ENCODE data around the gene AK2.
"Not testable (repeated sequence)": the region's sequence is repeated elsewhere in the genome, so short reads cannot be mapped to it uniquely, and the experiment has no call there.

Gene AK2

DNA sequence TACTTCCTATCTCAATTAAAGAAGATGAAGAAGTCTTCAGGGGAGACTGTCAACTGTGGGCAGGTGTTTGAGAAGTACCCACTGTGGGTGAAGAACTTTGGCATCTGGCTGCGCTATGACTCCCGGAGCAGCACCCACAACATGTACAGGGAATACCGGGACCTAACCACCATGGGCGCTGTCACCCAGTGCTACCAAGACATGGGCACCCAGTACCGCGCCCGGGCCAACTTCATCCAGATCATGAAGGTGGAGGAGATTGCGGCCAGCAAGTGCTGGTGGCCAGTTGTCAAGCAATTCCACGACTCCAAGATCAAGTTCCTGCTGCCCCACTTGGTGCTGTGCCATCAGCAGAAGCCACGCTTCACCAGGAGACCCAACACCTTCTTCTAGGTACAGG, 56.6 kb downstream of the AK2 start:
- in situ Hi-C loops (cut with MboI; ENCODE audit: low sequenced_read_pairs): no loop called here

DNA sequence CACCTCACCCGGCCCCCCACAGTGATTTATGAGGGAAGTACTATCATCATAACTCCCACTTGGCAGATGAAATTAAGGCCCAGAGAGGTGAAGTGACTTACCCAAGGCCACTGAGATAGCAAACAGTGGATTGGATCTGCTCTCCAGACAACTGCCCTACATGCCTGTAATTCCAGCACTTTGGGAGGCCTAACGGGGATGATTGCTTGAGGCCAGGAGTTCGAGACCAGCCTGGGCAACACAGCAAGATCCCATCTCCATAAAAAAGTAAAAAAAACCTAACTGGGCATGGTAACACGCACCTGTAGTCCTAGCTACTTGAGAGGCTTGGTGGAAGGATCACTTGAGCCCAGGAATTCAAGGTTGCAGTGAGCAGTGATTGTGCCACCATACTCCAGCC, 57.8 kb downstream of the AK2 start:
- in situ Hi-C loops (cut with MboI; ENCODE audit: low sequenced_read_pairs): no loop called here

DNA sequence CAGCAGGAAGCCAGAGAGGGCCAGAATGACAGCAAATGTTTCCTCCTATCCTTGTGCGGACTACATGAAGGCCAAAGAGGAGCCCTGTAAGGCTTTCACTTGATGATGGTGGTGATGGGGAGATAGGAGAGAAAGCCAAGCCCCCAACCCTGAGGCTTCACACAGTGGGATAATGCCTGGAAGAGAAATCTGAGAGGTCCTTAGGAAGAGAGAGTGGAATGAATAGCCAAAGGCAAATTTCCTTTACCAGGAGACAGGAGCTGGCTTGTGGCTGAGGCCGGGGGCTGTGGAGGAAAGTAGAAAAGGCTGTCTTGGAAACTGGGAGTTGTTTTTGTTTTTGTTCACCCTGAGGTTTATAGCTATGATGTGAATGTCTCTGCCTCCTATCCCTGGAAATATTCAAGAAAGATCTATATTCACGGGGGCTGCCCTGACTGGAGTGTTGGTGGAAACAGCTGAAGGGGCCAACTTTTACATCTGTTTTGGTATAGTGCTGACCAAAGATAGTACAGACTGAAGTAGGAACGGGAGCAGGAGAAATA, 59.1 kb downstream of the AK2 start:
- in situ Hi-C loops (cut with MboI; ENCODE audit: low sequenced_read_pairs): no loop called here

DNA sequence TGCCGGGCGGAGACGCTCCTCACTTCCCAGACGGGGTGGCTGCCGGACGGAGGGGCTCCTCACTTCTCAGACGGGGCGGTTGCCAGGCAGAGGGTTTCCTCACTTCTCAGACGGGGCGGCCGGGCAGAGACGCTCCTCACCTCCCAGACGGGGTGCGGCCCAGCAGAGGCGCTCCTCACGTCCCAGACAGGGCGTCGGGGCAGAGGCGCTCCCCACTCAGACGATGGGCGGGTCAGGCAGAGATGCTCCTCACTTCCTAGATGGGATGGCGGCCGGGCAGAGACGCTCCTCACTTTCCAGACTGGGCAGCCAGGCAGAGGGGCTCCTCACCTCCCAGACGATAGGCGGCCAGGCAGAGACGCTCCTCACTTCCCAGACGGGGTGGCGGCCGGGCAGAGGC, 61.6 kb downstream of the AK2 start:
- in situ Hi-C loops (cut with MboI; ENCODE audit: low sequenced_read_pairs): not testable (repeated sequence)

DNA sequence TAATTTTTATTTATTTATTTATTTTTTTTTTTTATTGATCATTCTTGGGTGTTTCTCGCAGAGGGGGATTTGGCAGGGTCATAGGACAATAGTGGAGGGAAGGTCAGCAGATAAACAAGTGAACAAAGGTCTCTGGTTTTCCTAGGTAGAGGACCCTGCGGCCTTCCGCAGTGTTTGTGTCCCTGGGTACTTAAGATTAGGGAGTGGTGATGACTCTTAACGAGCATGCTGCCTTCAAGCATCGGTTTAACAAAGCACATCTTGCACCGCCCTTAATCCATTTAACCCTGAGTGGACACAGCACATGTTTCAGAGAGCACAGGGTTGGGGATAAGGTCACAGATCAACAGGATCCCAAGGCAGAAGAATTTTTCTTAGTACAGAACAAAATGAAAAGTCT, 63.2 kb downstream of the AK2 start:
- in situ Hi-C loops (cut with MboI; ENCODE audit: low sequenced_read_pairs): not testable (repeated sequence)

GRCh38 chr1:32972814-32973428, 63.8 kb downstream of the AK2 start:
- in situ Hi-C loops (cut with MboI; ENCODE audit: low sequenced_read_pairs): no loop called here

DNA sequence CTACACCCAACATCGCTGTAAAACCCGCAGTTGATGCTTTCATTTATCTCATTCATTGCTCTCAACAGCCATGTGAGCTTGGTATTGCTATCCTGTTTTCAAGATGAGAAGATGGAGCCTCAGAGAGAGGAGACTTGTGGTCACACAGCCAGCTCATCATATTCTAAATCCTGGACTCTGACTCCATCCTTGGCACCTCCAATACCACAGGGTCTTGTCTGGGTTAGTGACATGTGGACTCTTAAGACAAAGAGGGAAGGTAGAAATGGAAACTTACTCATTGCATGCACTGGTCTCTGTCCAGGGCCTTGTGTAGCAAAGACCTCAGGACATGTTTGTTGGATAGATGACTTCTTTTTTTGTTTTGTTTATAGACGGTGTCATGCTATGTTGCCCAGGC, 65.1 kb downstream of the AK2 start:
- in situ Hi-C loops (cut with MboI; ENCODE audit: low sequenced_read_pairs): no loop called here

- in situ Hi-C loops (cut with MboI; ENCODE audit: low sequenced_read_pairs): no loop called here
Measured at GRCh38 chr1:32971156-32971555, 65.5 kb downstream of the AK2 start.

- in situ Hi-C loops (cut with MboI; ENCODE audit: low sequenced_read_pairs): no loop called here
Measured at GRCh38 chr1:32969566-32969965, 67.1 kb downstream of the AK2 start.

DNA sequence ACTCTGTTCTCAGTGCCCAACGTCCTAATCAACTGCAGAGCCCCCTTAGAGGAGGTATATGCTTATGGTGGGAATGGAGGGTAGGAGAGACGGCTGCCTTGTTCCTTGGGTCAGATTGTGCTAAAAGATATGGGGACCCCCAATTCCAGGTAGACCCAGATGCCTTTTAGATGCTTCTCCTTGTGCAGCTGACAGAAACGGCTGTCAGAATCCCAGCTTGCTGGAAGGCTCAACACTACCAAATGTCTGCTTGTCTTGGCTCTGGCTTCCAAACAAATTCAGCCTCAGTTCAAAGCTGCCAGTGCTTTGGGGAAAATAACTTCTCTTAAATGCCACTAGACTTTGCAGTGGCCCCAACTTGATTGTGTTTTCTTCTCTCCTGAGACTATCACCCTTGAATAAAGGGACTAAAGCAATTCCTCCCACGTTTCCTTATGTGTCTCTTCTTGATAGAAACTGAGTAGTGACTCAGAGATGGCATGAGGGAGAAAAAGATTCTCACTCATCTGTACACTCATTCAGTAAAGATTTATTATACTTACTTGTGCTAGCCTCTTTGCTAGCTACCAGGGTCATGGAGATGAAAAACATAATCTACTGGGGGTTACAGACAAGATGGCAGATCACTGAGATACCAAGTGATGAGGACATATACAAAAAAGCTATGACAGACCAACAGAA, 68.7 kb downstream of the AK2 start:
- in situ Hi-C loops (cut with MboI; ENCODE audit: low sequenced_read_pairs): no loop called here

GRCh38 chr1:32966900-32967299, 69.8 kb downstream of the AK2 start:
- in situ Hi-C loops (cut with MboI; ENCODE audit: low sequenced_read_pairs): no loop called here

GRCh38 chr1:32965251-32965747, 71.4 kb downstream of the AK2 start:
- in situ Hi-C loops (cut with MboI; ENCODE audit: low sequenced_read_pairs): no loop called here

DNA sequence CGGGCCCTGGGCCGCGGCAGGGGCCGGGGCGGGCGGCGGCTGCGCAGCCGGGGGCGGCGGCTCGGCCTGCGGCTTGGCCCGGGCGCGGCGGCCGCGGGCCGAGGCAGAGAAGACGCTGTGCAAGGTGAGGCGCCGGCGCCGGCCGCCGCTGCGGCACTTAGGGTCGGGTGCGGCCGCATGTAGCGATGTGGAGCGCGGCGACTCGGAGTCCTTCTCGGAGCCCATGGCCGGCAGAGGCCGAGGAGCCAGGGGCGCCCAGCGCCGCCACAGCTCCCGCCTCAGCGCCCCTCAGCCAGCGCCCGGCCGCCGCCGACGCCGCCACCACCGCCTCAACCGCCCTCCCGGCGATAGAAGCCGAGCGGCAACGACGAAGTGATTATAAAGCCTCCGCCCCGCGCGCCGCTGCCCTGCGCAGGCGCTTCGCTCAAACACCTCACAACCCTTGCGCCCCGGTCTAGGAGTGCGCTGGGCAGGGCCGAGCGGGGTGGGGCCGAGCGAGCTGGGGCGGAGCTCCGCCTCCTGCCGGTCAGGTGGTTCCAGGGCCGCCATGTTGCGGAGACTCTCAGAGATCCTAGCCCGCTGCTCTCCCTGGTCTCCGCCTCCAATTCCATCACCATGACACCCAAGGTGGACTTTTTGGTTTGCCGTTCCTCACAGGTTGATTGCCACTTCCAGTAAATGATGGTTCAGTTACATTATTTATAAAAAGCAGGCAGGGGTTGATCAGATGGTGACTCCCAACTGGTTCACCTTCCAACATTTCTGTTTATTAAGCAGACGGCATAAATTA, 72.0 kb downstream of the AK2 start, which contains the start of gene RNF19B:
RNF19B (minus strand) TSS at position 349 of the 790 bp plus-strand sequence; CDS start at position 225, 124 bp downstream.
- in situ Hi-C loops (cut with MboI; ENCODE audit: low sequenced_read_pairs): no loop called here

- in situ Hi-C loops (cut with MboI; ENCODE audit: low sequenced_read_pairs): no loop called here
Measured at GRCh38 chr1:32963746-32964460, 72.8 kb downstream of the AK2 start.

DNA sequence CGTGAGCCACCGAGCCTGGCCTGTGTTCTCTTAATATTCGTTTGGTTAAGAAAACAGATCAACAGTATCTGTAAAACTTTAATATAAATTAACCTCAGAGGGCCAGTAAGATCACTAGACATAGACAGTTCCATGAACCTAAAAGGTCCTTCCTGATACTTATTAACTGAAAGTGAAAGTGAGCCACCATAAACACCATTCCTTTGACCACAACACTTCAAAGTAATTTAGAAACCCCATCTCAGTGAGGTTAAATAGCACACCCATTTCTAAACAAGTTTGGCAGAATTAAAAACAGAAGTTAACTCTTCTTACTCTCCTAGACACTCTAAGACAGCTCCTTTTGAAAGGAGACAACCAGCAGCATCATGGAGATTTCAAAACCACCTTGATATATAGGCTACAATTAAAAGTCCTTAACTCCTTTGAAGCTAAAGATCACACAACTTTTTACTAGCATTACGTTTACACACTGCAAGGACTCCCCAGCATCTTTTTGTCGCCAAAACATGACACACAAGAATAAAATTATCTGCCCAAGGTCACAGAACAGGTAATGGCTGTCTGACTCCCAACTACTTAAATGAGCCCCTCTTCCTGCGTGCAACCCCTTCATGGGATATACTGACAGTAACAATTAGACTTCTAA, 74.3 kb downstream of the AK2 start:
- in situ Hi-C loops (cut with MboI; ENCODE audit: low sequenced_read_pairs): no loop called here

DNA sequence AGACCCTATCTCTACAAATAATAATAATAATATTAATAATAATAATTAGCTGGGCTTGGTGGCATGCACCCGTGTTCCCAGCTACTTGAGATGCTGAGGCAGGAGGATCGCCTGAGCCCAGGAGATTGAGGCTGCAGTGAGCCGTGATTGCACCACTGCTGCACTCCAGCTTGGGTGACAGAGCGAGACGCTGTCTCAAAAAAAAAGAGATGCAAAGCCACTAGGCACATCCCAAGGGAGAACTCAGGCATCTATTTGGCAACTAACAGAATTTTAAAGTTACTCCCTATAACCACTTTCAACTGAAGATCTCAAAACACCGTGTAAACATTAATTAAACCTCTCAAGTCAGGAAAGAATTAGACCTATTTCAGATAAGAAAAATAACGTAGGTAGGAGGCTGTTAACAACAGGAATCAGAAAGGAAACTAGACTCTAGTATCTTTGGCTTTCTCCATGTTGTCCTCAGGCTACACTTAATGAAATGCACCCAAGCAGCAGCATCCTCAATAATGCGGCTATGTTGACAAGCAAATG, 75.8 kb downstream of the AK2 start:
- in situ Hi-C loops (cut with MboI; ENCODE audit: low sequenced_read_pairs): no loop called here

DNA sequence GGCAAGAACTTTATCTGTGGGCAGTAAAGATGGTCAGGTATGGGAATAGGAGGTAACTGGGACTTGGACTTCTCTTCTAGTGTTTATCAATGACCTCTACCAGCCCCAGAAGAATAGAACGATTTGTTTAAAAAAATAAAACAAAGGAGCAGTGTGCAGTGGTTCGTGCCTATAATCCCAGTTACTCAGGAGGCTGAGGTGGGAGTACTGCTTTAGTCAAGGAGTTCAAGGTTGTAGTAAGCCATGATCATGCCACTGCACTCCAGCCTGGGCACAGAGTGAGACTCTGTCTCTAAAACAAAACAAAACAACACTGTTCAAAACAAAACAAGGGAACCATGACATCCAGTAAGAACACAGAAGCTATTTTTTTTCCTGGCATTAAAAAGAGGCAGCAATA, 76.3 kb downstream of the AK2 start:
- in situ Hi-C loops (cut with MboI; ENCODE audit: low sequenced_read_pairs): no loop called here

DNA sequence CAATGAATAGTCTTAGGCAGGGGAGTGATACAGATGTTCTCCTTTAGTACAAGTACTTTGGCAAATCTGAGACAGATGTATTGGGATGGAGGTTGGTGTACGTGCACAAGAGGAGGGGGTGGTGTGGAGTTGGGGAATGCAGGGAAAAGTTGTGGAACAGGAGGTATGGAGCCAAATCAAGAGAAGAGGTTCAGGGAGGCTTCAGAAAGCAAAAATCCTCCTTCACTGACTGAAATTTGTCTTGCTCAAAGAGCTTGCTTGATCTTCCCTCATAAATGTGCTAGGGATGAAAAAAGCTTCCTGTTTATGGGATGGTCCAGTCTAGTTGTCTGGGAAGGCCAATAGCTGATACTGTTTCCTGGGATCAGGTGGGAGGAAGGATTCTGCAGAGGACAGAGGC, 77.9 kb downstream of the AK2 start:
- in situ Hi-C loops (cut with MboI; ENCODE audit: low sequenced_read_pairs): no loop called here
